Natural killer cell (primary cell): ENCODE data around the gene TRAIP. TPM values are rescaled to one million over a fixed set of nuclear protein-coding genes. Genes with fewer than 3 reads are reported as not detected.

Experiments used
- ATAC-seq, 3 donors: fragments of 150-1000 bp in 2 of 3; fragments of 200-7000 bp in 1 of 3; cut with Tn5 transposase; 1 replicate in 1 of 3; 2 replicates in 2 of 3; pipeline ENCODE4 v1.10.0; 2021; ENCODE audit warnings: mild to moderate bottlenecking in 2 of 3, moderate library complexity in 2 of 3
- DNase-seq, 2 donors: peaks; one replicate each; pipeline versions ENCODE4 v3.0.0 to v3.0.0-alpha.2; 2013 to 2021; ENCODE audit warnings: mixed read lengths in 1 of 2
- H3K27ac ChIP-seq: one replicate; pipeline ENCODE4 v1.5.1; 2013; ENCODE audit warnings: mild to moderate bottlenecking, low read length
- H3K27me3 ChIP-seq: one replicate; pipeline ENCODE4 v1.6.1; 2013; ENCODE audit warnings: low read length; ENCODE audit not compliant: control insufficient read depth, insufficient read depth
- H3K36me3 ChIP-seq: one replicate; pipeline ENCODE4 v1.6.1; 2013; ENCODE audit warnings: low read length; ENCODE audit not compliant: control insufficient read depth, insufficient read depth
- H3K4me1 ChIP-seq: one replicate; pipeline ENCODE4 v1.6.1; 2013; ENCODE audit warnings: low read length; ENCODE audit not compliant: control insufficient read depth, insufficient read depth
- H3K4me3 ChIP-seq: one replicate; pipeline ENCODE4 v1.5.1; 2013; ENCODE audit warnings: low read length
- H3K9me3 ChIP-seq: one replicate; pipeline ENCODE4 v1.6.1; 2013; ENCODE audit warnings: low read length; ENCODE audit not compliant: control insufficient read depth, insufficient read depth
- H3K27ac Mint-ChIP-seq, 2 donors: one replicate each; pipeline ENCODE4 v1.8.0; 2022; ENCODE audit warnings: mild to moderate bottlenecking in 2 of 2, mixed read lengths in 2 of 2, moderate library complexity in 1 of 2
- H3K27me3 Mint-ChIP-seq, 2 donors: one replicate each; pipeline ENCODE4 v1.8.0; 2022; ENCODE audit warnings: low read depth in 2 of 2, mixed read lengths in 2 of 2
- H3K36me3 Mint-ChIP-seq: one replicate; pipeline ENCODE4 v1.8.0; 2022; ENCODE audit warnings: mixed read lengths
- H3K4me1 Mint-ChIP-seq, 2 donors: one replicate each; pipeline ENCODE4 v1.8.0; 2022; ENCODE audit warnings: mixed read lengths in 2 of 2
- H3K4me3 Mint-ChIP-seq: one replicate; pipeline ENCODE4 v1.8.0; 2022; ENCODE audit warnings: mild to moderate bottlenecking, moderate library complexity, mixed read lengths
- H3K9me3 Mint-ChIP-seq, 2 donors: one replicate each; pipeline ENCODE4 v1.8.0; 2022; ENCODE audit warnings: mixed read lengths in 2 of 2
- CTCF ChIP-seq: fragments of 200-600 bp; IDR thresholded peaks from one replicate; pipeline ENCODE4 v1.8.0; 2022; ENCODE audit warnings: antibody characterized with exemption
- WGBS: methylation state at CpG from one replicate; pipeline ENCODE4 v1.1.7; 2013; ENCODE audit warnings: missing lambda C conversion rate; ENCODE audit not compliant: insufficient coverage; 5-methylcytosine and 5-hydroxymethylcytosine counted together
- intact Hi-C: fragments of 100-400 bp; cut with micrococcal nuclease; formaldehyde crosslinking; loops from one replicate; pipeline ENCODE4 v1.14.2; 2022
- total RNA-seq, 4 donors: library from RNA; stranded (reverse); fragments of 120-200 nt in 1 of 4; gene quantifications; one replicate each; pipeline versions ENCODE4 v1.2.3 to v1.2.4, GENCODE V29; 2013 to 2022

The TRAIP gene
- total RNA-seq, 3 donors from 2014 or later (not counting 1 experiment from before 2014, with no cell fraction given), result 3.3 to 6.2 (median 4.0) TPM

GRCh38 chr3:49841126-49841696, 15.2 kb downstream of the TRAIP start:
- Histone ChIP-seq H3K4me1 (no peaks in the 10 kb centered on the region), H3K27me3 (no peaks in the 10 kb centered on the region), H3K27ac (no peak overlapping the region), H3K9me3 (no peaks in the 10 kb centered on the region), H3K36me3 (no peaks in the 10 kb centered on the region), H3K4me3 (no peak overlapping the region)
- no peaks in the 10 kb centered on the region for H3K27me3 Mint-ChIP-seq
- no peak overlapping the region for H3K4me3 Mint-ChIP-seq
- no peak overlapping the region for H3K27ac Mint-ChIP-seq
- DNase-seq (peak in 1 of 2 donors; percentile 15), ATAC-seq (no peak)
- intact Hi-C loops, result no loop called here
- no peaks in the 10 kb centered on the region for H3K9me3 Mint-ChIP-seq
- H3K36me3 Mint-ChIP-seq, result no peaks in the 10 kb centered on the region
- no peaks in the 10 kb centered on the region for H3K4me1 Mint-ChIP-seq
- TF ChIP-seq CTCF, result no peak

- Mint-ChIP-seq H3K4me1 (no peaks in the 10 kb centered on the region), H3K27me3 (no peaks in the 10 kb centered on the region), H3K4me3 (no peak overlapping the region), H3K9me3 (no peaks in the 10 kb centered on the region), H3K27ac (no peak overlapping the region), H3K36me3 (no peaks in the 10 kb centered on the region)
- Histone ChIP-seq H3K4me1 (no peaks in the 10 kb centered on the region), H3K9me3 (no peaks in the 10 kb centered on the region), H3K4me3 (no peak overlapping the region), H3K36me3 (no peaks in the 10 kb centered on the region), H3K27me3 (no peaks in the 10 kb centered on the region), H3K27ac (no peak overlapping the region)
- no peak for DNase-seq
- no peak for TF ChIP-seq CTCF
- intact Hi-C loops, result no loop called here
- WGBS, result 89% methylated on average over 2 of the region's 2 CpGs
- ATAC-seq, result no peak
Measured at GRCh38 chr3:49840388-49840787, 16.0 kb downstream of the TRAIP start.

GRCh38 chr3:49839193-49839809, 17.1 kb downstream of the TRAIP start:
- Histone ChIP-seq H3K4me1 (no peaks in the 10 kb centered on the region), H3K36me3 (no peaks in the 10 kb centered on the region), H3K4me3 (no peak overlapping the region), H3K27me3 (no peaks in the 10 kb centered on the region), H3K9me3 (no peaks in the 10 kb centered on the region), H3K27ac (no peak overlapping the region)
- TF ChIP-seq CTCF, result peak; percentile 76
- ATAC-seq (peak; percentile 89 to 99 (median 97)), DNase-seq (peak; percentile 72 to 93)
- H3K36me3 Mint-ChIP-seq, result no peaks in the 10 kb centered on the region
- H3K4me3 Mint-ChIP-seq, result no peak overlapping the region
- H3K4me1 Mint-ChIP-seq, result no peaks in the 10 kb centered on the region
- H3K27me3 Mint-ChIP-seq, result no peaks in the 10 kb centered on the region
- intact Hi-C loops, result loop anchor here (1.0 to 5.0 kb wide), 4 partner anchors 37 to 300 kb away; no protein-coding TSS in a partner anchor
- no peaks in the 10 kb centered on the region for H3K9me3 Mint-ChIP-seq
- no peak overlapping the region for H3K27ac Mint-ChIP-seq
- WGBS, result 52% methylated on average over 6 of the region's 6 CpGs

GRCh38 chr3:49831341-49831740, 25.0 kb downstream of the TRAIP start:
- no peaks in the 10 kb centered on the region for H3K9me3 Mint-ChIP-seq
- Histone ChIP-seq H3K36me3 (no peaks in the 10 kb centered on the region), H3K4me1 (no peaks in the 10 kb centered on the region), H3K4me3 (no peak overlapping the region), H3K27ac (no peak overlapping the region), H3K27me3 (no peaks in the 10 kb centered on the region), H3K9me3 (no peaks in the 10 kb centered on the region)
- ATAC-seq (no peak), DNase-seq (no peak)
- no peak overlapping the region for H3K4me3 Mint-ChIP-seq
- no peaks in the 10 kb centered on the region for H3K36me3 Mint-ChIP-seq
- intact Hi-C loops, result no loop called here
- no peak overlapping the region for H3K27ac Mint-ChIP-seq
- TF ChIP-seq CTCF, result no peak
- WGBS, result 65% methylated on average over 3 of the region's 3 CpGs
- H3K4me1 Mint-ChIP-seq, result no peaks in the 10 kb centered on the region
- no peaks in the 10 kb centered on the region for H3K27me3 Mint-ChIP-seq
